SK-N-MC (cell line): Measurements from ENCODE around the gene PCNX2.

Experiments used
- EZH2 ChIP-seq: fragments of 200-600 bp; sonication (generic); IDR thresholded peaks from one replicate; pipeline ENCODE4 v1.6.1; 2017; ENCODE audit warnings: antibody characterized with exemption
- FOXP2 ChIP-seq: optimal IDR thresholded peaks from 2 replicates; pipeline ENCODE3; 2011; ENCODE audit warnings: mild to moderate bottlenecking, moderate library complexity; ENCODE audit not compliant: insufficient read depth; ENCODE audit errors: extremely low read length, control extremely low read depth
- POLR2AphosphoS5 ChIP-seq: IDR thresholded peaks from 2 replicates; pipeline ENCODE4 v1.6.1; 2012; ENCODE audit warnings: mild to moderate bottlenecking, low read depth, low read length, borderline replicate concordance

DNA sequence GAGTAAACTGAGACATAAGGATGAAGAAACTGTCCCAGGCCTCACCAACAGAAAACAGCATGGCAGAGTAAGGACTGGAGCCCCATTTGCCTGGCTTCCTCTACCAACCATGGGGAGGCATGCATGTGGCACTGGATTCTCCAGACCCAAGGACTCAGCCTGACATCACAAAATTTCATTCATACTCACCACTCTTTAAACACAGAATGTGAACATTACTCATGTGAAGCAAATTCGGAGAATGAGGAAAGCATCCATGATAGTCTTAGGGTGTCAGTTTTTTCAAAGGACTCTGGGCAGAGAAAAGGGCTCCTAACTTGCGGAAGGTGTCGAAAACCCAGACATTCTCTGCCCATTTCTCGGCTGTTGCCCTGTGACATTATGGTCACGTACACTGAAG is 83.9 kb downstream of the PCNX2 start:
- no peak for TF ChIP-seq EZH2
- TF ChIP-seq FOXP2: no peak
- TF ChIP-seq POLR2AphosphoS5: no peak
